Thyroid gland (tissue), 4 donors: Measurements from ENCODE around the gene NUDT21. TPM values are rescaled to one million over a fixed set of nuclear protein-coding genes. Genes with fewer than 3 reads are reported as not detected.

Source experiments
- DNase-seq, 2 donors: peaks; one replicate each; pipeline ENCODE4 v3.0.0-alpha.2; 2019
- H3K27ac ChIP-seq, 3 donors: fragments of 200-600 bp; sonication (generic); 1 replicate in 2 of 3; 2 replicates in 1 of 3; pipeline ENCODE4 v1.5.1; 2016 to 2019; ENCODE audit warnings: mild to moderate bottlenecking in 1 of 3, moderate library complexity in 1 of 3
- H3K27me3 ChIP-seq: fragments of 200-600 bp; sonication (generic); one replicate; pipeline ENCODE4 v1.5.1; 2019
- H3K36me3 ChIP-seq, 2 donors: fragments of 200-600 bp; sonication (generic); one replicate each; pipeline ENCODE4 v1.5.1; 2016 to 2019
- H3K4me1 ChIP-seq, 2 donors: fragments of 200-600 bp; sonication (generic); one replicate each; pipeline ENCODE4 v1.5.1; 2017 to 2019
- H3K4me3 ChIP-seq, 3 donors: fragments of 200-600 bp; sonication (generic); replicated peaks in 1 of 3; 1 replicate in 2 of 3; 2 replicates in 1 of 3; pipeline ENCODE4 v1.5.1; 2016; ENCODE audit warnings: mild to moderate bottlenecking in 1 of 3
- H3K9me3 ChIP-seq: fragments of 200-600 bp; sonication (generic); one replicate; pipeline ENCODE4 v1.5.1; 2017
- POLR2A ChIP-seq, 2 donors: fragments of 450-650 bp; IDR thresholded peaks; one replicate each; pipeline ENCODE4 v1.6.1; 2017; ENCODE audit warnings: antibody characterized with exemption in 2 of 2, mild to moderate bottlenecking in 2 of 2, moderate library complexity in 1 of 2
- WGBS, 2 donors: methylation state at CpG; one replicate each; pipeline ENCODE4 v1.1.5; 2017; 5-methylcytosine and 5-hydroxymethylcytosine counted together
- intact Hi-C: fragments of 100-400 bp; cut with DNase I; formaldehyde crosslinking; loops from one replicate; pipeline ENCODE4 v1.15.1; 2023
- total RNA-seq, 4 donors: library from RNA; depleted of rRNA; stranded (reverse); fragments of >200 nt; gene quantifications; one replicate each; pipeline ENCODE4 v1.2.3, GENCODE V29; 2016
- TF ChIP-seq, protein P1 (sequence below), 6 experiments: fragments of 200-600 bp in 3 of 6; fragments of 450-650 bp in 3 of 6; sonication (generic) in 3 of 6; IDR thresholded peaks; one replicate each; pipeline ENCODE4 v1.5.1; 2016 to 2019; ENCODE audit warnings: antibody characterized with exemption in 6 of 6, mild to moderate bottlenecking in 2 of 6, inconsistent platforms in 1 of 6, moderate library complexity in 1 of 6

The NUDT21 gene
- total RNA-seq, 4 donors from 2014 or later = 55.0 to 120 (median 68.2) TPM

GRCh38 chr16:56448005-56448404, 3.1 kb downstream of the NUDT21 start:
- Histone ChIP-seq H3K4me1 (peaks cover 22 to 23% of the 10 kb centered on the region in 2 donors), H3K4me3 (no peak overlapping the region), H3K27me3 (no peaks in the 10 kb centered on the region), H3K27ac (no peak overlapping the region), H3K36me3 (peaks cover 8 to 9% of the 10 kb centered on the region in 2 donors), H3K9me3 (no peaks in the 10 kb centered on the region)
- no peak for DNase-seq
- intact Hi-C loops = no loop called here
- no peak for TF ChIP-seq POLR2A (IDR thresholded peaks at IDR 0.05)
- TF ChIP-seq, protein P1, sequence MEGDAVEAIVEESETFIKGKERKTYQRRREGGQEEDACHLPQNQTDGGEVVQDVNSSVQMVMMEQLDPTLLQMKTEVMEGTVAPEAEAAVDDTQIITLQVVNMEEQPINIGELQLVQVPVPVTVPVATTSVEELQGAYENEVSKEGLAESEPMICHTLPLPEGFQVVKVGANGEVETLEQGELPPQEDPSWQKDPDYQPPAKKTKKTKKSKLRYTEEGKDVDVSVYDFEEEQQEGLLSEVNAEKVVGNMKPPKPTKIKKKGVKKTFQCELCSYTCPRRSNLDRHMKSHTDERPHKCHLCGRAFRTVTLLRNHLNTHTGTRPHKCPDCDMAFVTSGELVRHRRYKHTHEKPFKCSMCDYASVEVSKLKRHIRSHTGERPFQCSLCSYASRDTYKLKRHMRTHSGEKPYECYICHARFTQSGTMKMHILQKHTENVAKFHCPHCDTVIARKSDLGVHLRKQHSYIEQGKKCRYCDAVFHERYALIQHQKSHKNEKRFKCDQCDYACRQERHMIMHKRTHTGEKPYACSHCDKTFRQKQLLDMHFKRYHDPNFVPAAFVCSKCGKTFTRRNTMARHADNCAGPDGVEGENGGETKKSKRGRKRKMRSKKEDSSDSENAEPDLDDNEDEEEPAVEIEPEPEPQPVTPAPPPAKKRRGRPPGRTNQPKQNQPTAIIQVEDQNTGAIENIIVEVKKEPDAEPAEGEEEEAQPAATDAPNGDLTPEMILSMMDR (IDR thresholded peaks at IDR 0.05) = no peak

DNA sequence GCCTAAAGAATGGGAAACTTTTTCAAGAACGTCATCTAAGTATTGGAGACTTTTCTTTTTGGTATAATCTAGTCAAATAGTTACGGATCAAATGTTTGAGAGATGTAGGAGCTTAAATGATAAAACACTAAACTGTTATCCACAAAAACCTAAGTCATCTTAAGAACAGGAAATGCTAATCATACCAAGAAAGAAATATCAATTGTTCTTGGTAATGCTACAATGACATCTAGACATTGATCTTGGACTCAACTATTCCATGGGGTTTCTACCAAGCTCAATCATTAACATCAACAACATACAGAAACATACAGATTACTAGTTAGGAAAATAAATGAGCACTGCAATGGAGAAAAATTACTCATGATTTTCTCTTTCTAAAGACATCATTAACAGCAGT, 3.8 kb downstream of the NUDT21 start:
- H3K9me3 ChIP-seq = no peaks in the 10 kb centered on the region
- no peak overlapping the region for H3K4me3 ChIP-seq
- no peaks in the 10 kb centered on the region for H3K27me3 ChIP-seq
- TF ChIP-seq, protein P1 (IDR thresholded peaks at IDR 0.05) = no peak
- no peak for TF ChIP-seq POLR2A (IDR thresholded peaks at IDR 0.05)
- 64 to 92% methylated on average over 2 of the region's 2 CpGs for WGBS, 2 donors
- DNase-seq = no peak
- peaks cover 8 to 11% of the 10 kb centered on the region in 2 donors for H3K36me3 ChIP-seq
- H3K27ac ChIP-seq = no peak overlapping the region
- H3K4me1 ChIP-seq = peaks cover 15% of the 10 kb centered on the region in 2 donors
- intact Hi-C loops = no loop called here

DNA sequence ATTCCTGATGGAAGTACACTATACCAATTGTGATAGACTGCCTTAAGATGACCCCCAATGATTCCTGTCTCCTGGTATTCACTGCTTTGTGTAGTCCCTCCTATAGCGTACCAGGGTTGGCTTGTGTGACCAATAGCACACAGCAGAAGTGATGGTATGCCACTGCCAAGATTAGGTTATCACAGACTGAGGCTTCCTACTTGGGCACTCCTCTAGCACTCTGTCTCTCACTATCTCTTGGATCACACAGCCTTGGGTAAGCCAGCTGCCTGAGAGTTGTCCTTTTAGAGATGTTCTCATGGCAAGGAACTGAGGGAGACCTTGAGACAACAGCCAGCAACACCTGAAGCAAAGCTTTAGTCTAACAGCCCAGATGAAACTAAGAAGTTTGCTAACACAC, 13.1 kb downstream of the NUDT21 start:
- H3K27ac ChIP-seq = no peak overlapping the region
- H3K9me3 ChIP-seq = no peaks in the 10 kb centered on the region
- H3K36me3 ChIP-seq = peaks cover 14 to 15% of the 10 kb centered on the region in 2 donors
- 95 to 100% methylated on average over 1 of the region's 1 CpG for WGBS, 2 donors
- TF ChIP-seq, protein P1 (IDR thresholded peaks at IDR 0.05) = no peak
- no peak for TF ChIP-seq POLR2A (IDR thresholded peaks at IDR 0.05)
- DNase-seq = no peak
- no peak overlapping the region for H3K4me3 ChIP-seq
- H3K27me3 ChIP-seq = no peaks in the 10 kb centered on the region
- intact Hi-C loops = no loop called here
- no peaks in the 10 kb centered on the region for H3K4me1 ChIP-seq

DNA sequence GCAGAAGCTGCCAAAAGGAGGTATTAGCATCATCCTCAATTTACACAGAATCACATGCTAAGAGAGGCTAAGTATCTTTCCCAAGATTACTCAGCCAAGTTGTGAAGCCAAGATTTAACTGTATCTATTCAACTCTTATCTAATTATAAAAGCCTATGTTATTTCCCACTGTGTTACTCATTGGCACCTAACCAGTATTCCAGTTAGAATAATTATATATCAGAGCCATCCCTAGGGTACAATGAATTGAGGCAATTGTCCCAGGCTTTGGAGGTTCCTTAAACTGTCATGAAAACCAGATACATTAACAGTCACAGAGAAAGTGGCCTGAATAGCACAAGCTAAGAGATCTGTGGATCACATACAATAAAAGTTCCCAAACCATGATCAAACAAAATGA, 14.9 kb downstream of the NUDT21 start:
- Histone ChIP-seq H3K27ac (no peak overlapping the region), H3K9me3 (no peaks in the 10 kb centered on the region), H3K27me3 (no peaks in the 10 kb centered on the region), H3K4me3 (no peak overlapping the region), H3K4me1 (peaks cover 0 to 1% of the 10 kb centered on the region in 2 donors), H3K36me3 (peaks cover 13 to 14% of the 10 kb centered on the region in 2 donors)
- TF ChIP-seq POLR2A (IDR thresholded peaks at IDR 0.05) = no peak
- TF ChIP-seq, protein P1 (IDR thresholded peaks at IDR 0.05) = no peak
- intact Hi-C loops = no loop called here
- no peak for DNase-seq

DNA sequence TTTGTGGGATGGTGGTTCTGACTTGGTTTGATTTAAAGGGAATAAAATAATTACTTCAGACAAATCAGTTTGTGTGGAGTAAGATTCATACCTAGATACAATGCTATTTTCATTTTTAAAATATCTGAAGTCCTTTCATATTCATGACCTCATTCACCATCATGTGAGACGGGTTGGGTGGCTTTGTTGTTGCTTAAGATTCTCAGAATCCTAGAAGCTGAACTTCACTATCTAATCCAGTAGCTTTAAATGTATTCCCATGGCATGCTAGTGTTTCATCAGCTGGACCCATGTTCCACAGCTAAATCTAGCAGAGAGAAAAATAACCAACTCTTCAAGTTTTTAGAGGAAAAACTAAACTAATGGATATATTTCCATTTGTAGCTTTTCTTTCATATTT, 23.0 kb downstream of the NUDT21 start:
- intact Hi-C loops = no loop called here
- Histone ChIP-seq H3K4me1 (peaks cover 22 to 31% of the 10 kb centered on the region in 2 donors), H3K36me3 (no peaks in the 10 kb centered on the region), H3K27ac (no peak overlapping the region), H3K4me3 (no peak overlapping the region), H3K27me3 (no peaks in the 10 kb centered on the region), H3K9me3 (no peaks in the 10 kb centered on the region)
- WGBS, 2 donors = 84 to 86% methylated on average over 1 of the region's 1 CpG
- TF ChIP-seq POLR2A (IDR thresholded peaks at IDR 0.05) = no peak
- TF ChIP-seq, protein P1 (IDR thresholded peaks at IDR 0.05) = no peak
- DNase-seq = no peak
